Mesendoderm (in vitro differentiated cells): ENCODE measurements around the gene NGEF.

Experiments used
- DNase-seq: peaks from one replicate; pipeline ENCODE4 v3.0.0; 2013
- H2AK5ac ChIP-seq: 2 replicates; pipeline ENCODE4 v1.6.1; 2013; ENCODE audit warnings: low read length, inconsistent platforms
- H2BK120ac ChIP-seq: 2 replicates; pipeline ENCODE4 v1.6.1; 2013; ENCODE audit warnings: low read depth, mild to moderate bottlenecking, low read length, moderate library complexity, mixed read lengths
- H2BK15ac ChIP-seq: replicated peaks from 2 replicates; pipeline ENCODE4 v1.6.1; 2013; ENCODE audit warnings: low read depth, mild to moderate bottlenecking, moderate library complexity
- H2BK5ac ChIP-seq: 2 replicates; pipeline ENCODE4 v1.6.1; 2013; ENCODE audit warnings: low read length, inconsistent platforms
- H3K18ac ChIP-seq: 2 replicates; pipeline ENCODE4 v1.6.1; 2013; ENCODE audit warnings: mild to moderate bottlenecking, low read length, mixed read lengths
- H3K23ac ChIP-seq: one replicate; pipeline ENCODE4 v1.6.1; 2013; ENCODE audit warnings: low read length
- H3K27ac ChIP-seq: 2 replicates; pipeline ENCODE4 v1.5.1; 2013; ENCODE audit warnings: low read depth, mild to moderate bottlenecking, inconsistent platforms, low read length, moderate library complexity
- H3K27me3 ChIP-seq: 2 replicates; pipeline ENCODE4 v1.6.1; 2013; ENCODE audit warnings: low read length, control low read depth, mild to moderate bottlenecking, inconsistent platforms; ENCODE audit not compliant: insufficient read depth, poor library complexity
- H3K36me3 ChIP-seq: 2 replicates; pipeline ENCODE4 v1.6.1; 2013; ENCODE audit warnings: low read length, inconsistent platforms; ENCODE audit not compliant: control insufficient read depth, insufficient read depth
- H3K4ac ChIP-seq: one replicate; pipeline ENCODE4 v1.6.1; 2013; ENCODE audit warnings: low read depth, mild to moderate bottlenecking, low read length, moderate library complexity
- H3K4me1 ChIP-seq: 2 replicates; pipeline ENCODE4 v1.6.1; 2013; ENCODE audit warnings: low read depth, low read length, inconsistent platforms; ENCODE audit not compliant: control insufficient read depth
- H3K4me2 ChIP-seq: 2 replicates; pipeline ENCODE4 v1.6.1; 2013; ENCODE audit warnings: low read length
- H3K4me3 ChIP-seq: 2 replicates; pipeline ENCODE4 v1.5.1; 2013; ENCODE audit warnings: mild to moderate bottlenecking, low read length
- H3K56ac ChIP-seq: one replicate; pipeline ENCODE4 v1.6.1; 2013; ENCODE audit warnings: low read length
- H3K79me1 ChIP-seq: 2 replicates; pipeline ENCODE4 v1.6.1; 2013; ENCODE audit warnings: low read length, inconsistent platforms
- H3K79me2 ChIP-seq: 2 replicates; pipeline ENCODE4 v1.6.1; 2013; ENCODE audit warnings: mild to moderate bottlenecking, low read length; ENCODE audit not compliant: control insufficient read depth, insufficient read depth
- H3K9ac ChIP-seq: 2 replicates; pipeline ENCODE4 v1.6.1; 2013; ENCODE audit warnings: low read length, inconsistent platforms
- H4K5ac ChIP-seq: one replicate; pipeline ENCODE4 v1.6.1; 2013; ENCODE audit warnings: low read length
- H4K8ac ChIP-seq: one replicate; pipeline ENCODE4 v1.6.1; 2013; ENCODE audit warnings: low read depth, mild to moderate bottlenecking, control low read depth, low read length, moderate library complexity
- WGBS: extraction: QIAGEN DNeasy Blood & Tissue Kit; methylation state at CpG from one replicate; pipeline ENCODE4 v1.1.7; 2013; ENCODE audit warnings: low lambda C conversion rate, missing lambda C conversion rate; ENCODE audit not compliant: insufficient coverage; ENCODE audit errors: extremely low coverage; 5-methylcytosine and 5-hydroxymethylcytosine counted together

Gene NGEF

GRCh38 chr2:232838406-232838874, 174.6 kb downstream of the NGEF start:
- Histone ChIP-seq H4K8ac (no peak overlapping the region), H3K36me3 (no peaks in the 10 kb centered on the region), H3K79me1 (peaks cover 1% of the 10 kb centered on the region)

GRCh38 chr2:232836934-232837333, 176.1 kb downstream of the NGEF start:
- no peak overlapping the region for H3K23ac ChIP-seq

More at GRCh38 chr2:232838406-232838874, 174.6 kb downstream of the NGEF start:
- H3K79me2 ChIP-seq, result no peaks in the 10 kb centered on the region
- no CpG with 5 or more reads among the region's 2 CpGs for WGBS
- H3K4me3 ChIP-seq, result no peak overlapping the region
- H2BK120ac ChIP-seq, result no peak overlapping the region
- no peak overlapping the region for H3K4me2 ChIP-seq
- H2AK5ac ChIP-seq, result no peak overlapping the region
- no peak overlapping the region for H3K56ac ChIP-seq
- H3K18ac ChIP-seq, result no peak overlapping the region
- no peak overlapping the region for H3K4ac ChIP-seq
- no peak overlapping the region for H2BK15ac ChIP-seq
- no peak overlapping the region for H4K5ac ChIP-seq
- H3K27ac ChIP-seq, result no peak overlapping the region
- no peak overlapping the region for H2BK5ac ChIP-seq
- H3K9ac ChIP-seq, result no peak overlapping the region
- no peak overlapping the region for H3K23ac ChIP-seq
- DNase-seq, result peak; percentile 61
- no peaks in the 10 kb centered on the region for H3K4me1 ChIP-seq
- no peaks in the 10 kb centered on the region for H3K27me3 ChIP-seq

GRCh38 chr2:232835687-232836208, 177.3 kb downstream of the NGEF start:
- Histone ChIP-seq H2BK15ac (no peak overlapping the region), H3K4me3 (no peak overlapping the region), H3K4me2 (no peak overlapping the region), H4K5ac (no peak overlapping the region), H3K56ac (no peak overlapping the region), H3K36me3 (peaks cover 3% of the 10 kb centered on the region), H3K79me1 (peaks cover 1% of the 10 kb centered on the region), H3K27ac (no peak overlapping the region), H2BK5ac (no peak overlapping the region), H2BK120ac (no peak overlapping the region), H2AK5ac (no peak overlapping the region), H3K9ac (no peak overlapping the region), H3K4me1 (no peaks in the 10 kb centered on the region), H4K8ac (no peak overlapping the region), H3K27me3 (no peaks in the 10 kb centered on the region), H3K4ac (no peak overlapping the region), H3K23ac (no peak overlapping the region), H3K79me2 (no peaks in the 10 kb centered on the region), H3K18ac (no peak overlapping the region)
- DNase-seq, result no peak
- no CpG with 5 or more reads among the region's 14 CpGs for WGBS

More at GRCh38 chr2:232836934-232837333, 176.1 kb downstream of the NGEF start:
- Histone ChIP-seq H3K4me2 (no peak overlapping the region), H3K4me3 (no peak overlapping the region), H4K5ac (no peak overlapping the region), H3K79me2 (no peaks in the 10 kb centered on the region), H2BK5ac (no peak overlapping the region), H3K4ac (no peak overlapping the region), H3K79me1 (peaks cover 1% of the 10 kb centered on the region), H3K27me3 (no peaks in the 10 kb centered on the region), H3K27ac (no peak overlapping the region), H2BK15ac (no peak overlapping the region), H3K9ac (no peak overlapping the region), H3K36me3 (peaks cover 3% of the 10 kb centered on the region), H3K56ac (no peak overlapping the region), H4K8ac (no peak overlapping the region), H2AK5ac (no peak overlapping the region), H2BK120ac (no peak overlapping the region), H3K18ac (no peak overlapping the region), H3K4me1 (no peaks in the 10 kb centered on the region)
- DNase-seq, result no peak
- no CpG with 5 or more reads among the region's 4 CpGs for WGBS

- H4K8ac ChIP-seq, result no peak overlapping the region
- no peak overlapping the region for H3K23ac ChIP-seq
- H3K79me2 ChIP-seq, result no peaks in the 10 kb centered on the region
- no peak overlapping the region for H3K18ac ChIP-seq
- no peak overlapping the region for H2BK5ac ChIP-seq
- no peak overlapping the region for H3K4ac ChIP-seq
- no peaks in the 10 kb centered on the region for H3K27me3 ChIP-seq
- WGBS, result no CpG with 5 or more reads among the region's 1 CpG
- H3K4me3 ChIP-seq, result no peak overlapping the region
- peaks cover 1% of the 10 kb centered on the region for H3K79me1 ChIP-seq
- no peak overlapping the region for H2BK120ac ChIP-seq
- H3K9ac ChIP-seq, result no peak overlapping the region
- peak; percentile 40 for DNase-seq
- no peaks in the 10 kb centered on the region for H3K4me1 ChIP-seq
- H3K4me2 ChIP-seq, result no peak overlapping the region
- no peak overlapping the region for H3K27ac ChIP-seq
- no peak overlapping the region for H2BK15ac ChIP-seq
- H2AK5ac ChIP-seq, result no peak overlapping the region
- H4K5ac ChIP-seq, result no peak overlapping the region
- H3K56ac ChIP-seq, result no peak overlapping the region
- peaks cover 3% of the 10 kb centered on the region for H3K36me3 ChIP-seq
Observed at GRCh38 chr2:232833830-232834229, 179.2 kb downstream of the NGEF start.

- no peak overlapping the region for H3K18ac ChIP-seq
Observed at GRCh38 chr2:232831496-232831895, 181.6 kb downstream of the NGEF start.

GRCh38 chr2:232829988-232830387, 183.1 kb downstream of the NGEF start:
- no peak overlapping the region for H3K4me3 ChIP-seq
- no peak overlapping the region for H2BK15ac ChIP-seq
- H4K5ac ChIP-seq, result no peak overlapping the region
- WGBS, result no CpG with 5 or more reads among the region's 3 CpGs
- H3K23ac ChIP-seq, result no peak overlapping the region
- no peak overlapping the region for H3K27ac ChIP-seq
- no peaks in the 10 kb centered on the region for H3K79me2 ChIP-seq
- no peak overlapping the region for H3K4me2 ChIP-seq
- no peak overlapping the region for H3K18ac ChIP-seq
- no peaks in the 10 kb centered on the region for H3K4me1 ChIP-seq
- peaks cover 3% of the 10 kb centered on the region for H3K36me3 ChIP-seq
- no peak for DNase-seq
- no peaks in the 10 kb centered on the region for H3K27me3 ChIP-seq
- no peak overlapping the region for H3K9ac ChIP-seq
- H2AK5ac ChIP-seq, result no peak overlapping the region
- H2BK120ac ChIP-seq, result no peak overlapping the region
- H2BK5ac ChIP-seq, result no peak overlapping the region
- H4K8ac ChIP-seq, result no peak overlapping the region
- H3K4ac ChIP-seq, result no peak overlapping the region
- H3K79me1 ChIP-seq, result no peaks in the 10 kb centered on the region
- H3K56ac ChIP-seq, result no peak overlapping the region

More at GRCh38 chr2:232831496-232831895, 181.6 kb downstream of the NGEF start:
- Histone ChIP-seq H3K27me3 (no peaks in the 10 kb centered on the region), H3K9ac (no peak overlapping the region), H2BK5ac (no peak overlapping the region), H2BK120ac (no peak overlapping the region), H3K4me3 (no peak overlapping the region), H3K79me1 (peaks cover 1% of the 10 kb centered on the region), H3K27ac (no peak overlapping the region), H4K8ac (no peak overlapping the region), H3K79me2 (no peaks in the 10 kb centered on the region), H3K4me1 (no peaks in the 10 kb centered on the region), H3K4me2 (no peak overlapping the region), H3K23ac (no peak overlapping the region), H2AK5ac (no peak overlapping the region), H4K5ac (no peak overlapping the region), H3K4ac (no peak overlapping the region), H2BK15ac (no peak overlapping the region), H3K56ac (no peak overlapping the region), H3K36me3 (peaks cover 3% of the 10 kb centered on the region)
- DNase-seq, result no peak
- WGBS, result no CpG with 5 or more reads among the region's 3 CpGs
